Esophagus muscularis mucosa (tissue), 3 donors: ENCODE data around the gene UPF1.

Experiments
- CTCF ChIP-seq, 3 experiments: fragments of 200-600 bp in 2 of 3; fragments of 450-650 bp in 1 of 3; sonication (generic) in 2 of 3; IDR thresholded peaks; one replicate each; pipeline ENCODE4 v1.5.1; 2017 to 2019; ENCODE audit warnings: antibody characterized with exemption in 3 of 3, mild to moderate bottlenecking in 2 of 3, moderate library complexity in 1 of 3
- POLR2A ChIP-seq: fragments of 450-650 bp; IDR thresholded peaks from one replicate; pipeline ENCODE4 v1.6.1; 2017; ENCODE audit warnings: antibody characterized with exemption, moderate library complexity, mild to moderate bottlenecking, low read depth
- POLR2AphosphoS5 ChIP-seq, 2 donors: sonication (generic); formaldehyde crosslinking; IDR thresholded peaks; one replicate each; pipeline ENCODE4 v1.6.1; 2017; ENCODE audit warnings: antibody characterized with exemption in 2 of 2

- TF ChIP-seq CTCF (IDR thresholded peaks at IDR 0.05) (no peak), POLR2AphosphoS5 (IDR thresholded peaks at IDR 0.05) (no peak), POLR2A (no peak)
Measured at GRCh38 chr19:18910801-18911436, 79.2 kb downstream of the UPF1 start.
